C4-2B (cell line): Measurements from ENCODE around the gene DENND1A.

ENCODE experiments used
- H3K27ac ChIP-seq: fragments of 450-650 bp; 2 replicates; pipeline ENCODE4 v1.5.1; 2017
- ZFX ChIP-seq: fragments of 450-650 bp; IDR thresholded peaks from 2 replicates; pipeline ENCODE4 v1.6.1; 2017
- TF ChIP-seq, protein P1 (sequence below): fragments of 450-650 bp; conservative IDR thresholded peaks from 2 replicates; pipeline ENCODE4 v1.5.1; 2017; ENCODE audit warnings: mild to moderate bottlenecking

DENND1A gene

DNA sequence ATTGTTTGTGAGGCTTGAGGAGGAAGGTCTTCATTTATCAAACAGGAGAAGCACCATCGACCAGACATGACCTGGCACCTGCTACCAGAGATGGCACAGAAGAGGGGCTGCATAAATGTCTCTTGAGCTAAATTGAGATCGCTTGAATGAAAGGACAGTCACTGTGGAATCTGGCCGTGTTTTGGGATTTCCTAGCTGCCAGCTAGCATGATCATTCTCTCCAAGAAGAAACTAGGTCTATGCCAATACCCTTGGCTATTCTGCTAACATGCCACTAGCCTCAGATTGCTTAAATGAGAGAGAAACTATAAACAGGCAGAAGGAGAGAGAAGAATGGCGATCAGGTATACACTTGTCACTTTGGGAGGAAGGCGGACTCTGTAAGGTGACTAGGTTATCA, 324.6 kb downstream of the DENND1A start:
- TF ChIP-seq ZFX: no peak
- TF ChIP-seq, protein P1, sequence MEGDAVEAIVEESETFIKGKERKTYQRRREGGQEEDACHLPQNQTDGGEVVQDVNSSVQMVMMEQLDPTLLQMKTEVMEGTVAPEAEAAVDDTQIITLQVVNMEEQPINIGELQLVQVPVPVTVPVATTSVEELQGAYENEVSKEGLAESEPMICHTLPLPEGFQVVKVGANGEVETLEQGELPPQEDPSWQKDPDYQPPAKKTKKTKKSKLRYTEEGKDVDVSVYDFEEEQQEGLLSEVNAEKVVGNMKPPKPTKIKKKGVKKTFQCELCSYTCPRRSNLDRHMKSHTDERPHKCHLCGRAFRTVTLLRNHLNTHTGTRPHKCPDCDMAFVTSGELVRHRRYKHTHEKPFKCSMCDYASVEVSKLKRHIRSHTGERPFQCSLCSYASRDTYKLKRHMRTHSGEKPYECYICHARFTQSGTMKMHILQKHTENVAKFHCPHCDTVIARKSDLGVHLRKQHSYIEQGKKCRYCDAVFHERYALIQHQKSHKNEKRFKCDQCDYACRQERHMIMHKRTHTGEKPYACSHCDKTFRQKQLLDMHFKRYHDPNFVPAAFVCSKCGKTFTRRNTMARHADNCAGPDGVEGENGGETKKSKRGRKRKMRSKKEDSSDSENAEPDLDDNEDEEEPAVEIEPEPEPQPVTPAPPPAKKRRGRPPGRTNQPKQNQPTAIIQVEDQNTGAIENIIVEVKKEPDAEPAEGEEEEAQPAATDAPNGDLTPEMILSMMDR: no peak
- H3K27ac ChIP-seq: no peak overlapping the region

DNA sequence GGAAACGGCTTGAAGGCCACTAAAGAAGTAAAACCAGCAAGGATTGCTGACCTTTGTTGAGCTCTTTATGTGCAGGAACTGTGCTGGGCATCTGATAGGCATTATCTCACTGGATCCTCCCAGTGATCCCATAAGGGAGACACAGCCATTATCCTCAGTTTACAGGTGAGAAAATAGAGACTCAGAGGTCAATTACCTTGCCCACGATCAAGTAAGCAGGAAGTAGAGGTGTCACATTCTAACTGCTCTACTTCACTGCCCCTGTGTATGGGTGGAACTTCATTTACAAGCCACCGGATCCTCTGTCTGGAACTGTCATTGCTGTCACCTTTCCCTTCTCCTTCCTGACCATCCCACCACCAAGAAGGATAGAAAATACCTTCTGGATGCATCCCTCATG, 325.1 kb downstream of the DENND1A start:
- TF ChIP-seq, protein P1: no peak
- no peak for TF ChIP-seq ZFX
- H3K27ac ChIP-seq: no peak overlapping the region

DNA sequence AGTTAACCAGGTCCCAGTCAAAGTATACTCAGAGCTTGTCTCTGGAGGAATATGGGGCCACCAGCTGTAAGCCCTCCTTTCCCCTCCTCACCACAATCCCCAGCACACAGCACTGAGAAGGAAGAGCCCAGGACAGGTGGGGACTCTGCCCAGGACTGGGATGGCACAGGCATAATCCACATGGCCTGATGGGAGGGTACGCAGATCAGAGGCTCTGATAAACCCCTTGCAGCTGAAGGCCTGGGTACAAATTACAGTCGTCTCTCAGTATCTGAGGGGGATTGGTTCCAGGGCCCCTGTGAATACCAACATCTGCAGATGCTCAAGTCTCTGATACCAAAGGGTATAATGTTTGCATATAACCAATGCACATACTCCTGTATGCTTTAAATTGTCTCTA, 328.1 kb downstream of the DENND1A start:
- TF ChIP-seq, protein P1: no peak
- no peak for TF ChIP-seq ZFX
- H3K27ac ChIP-seq: no peak overlapping the region

DNA sequence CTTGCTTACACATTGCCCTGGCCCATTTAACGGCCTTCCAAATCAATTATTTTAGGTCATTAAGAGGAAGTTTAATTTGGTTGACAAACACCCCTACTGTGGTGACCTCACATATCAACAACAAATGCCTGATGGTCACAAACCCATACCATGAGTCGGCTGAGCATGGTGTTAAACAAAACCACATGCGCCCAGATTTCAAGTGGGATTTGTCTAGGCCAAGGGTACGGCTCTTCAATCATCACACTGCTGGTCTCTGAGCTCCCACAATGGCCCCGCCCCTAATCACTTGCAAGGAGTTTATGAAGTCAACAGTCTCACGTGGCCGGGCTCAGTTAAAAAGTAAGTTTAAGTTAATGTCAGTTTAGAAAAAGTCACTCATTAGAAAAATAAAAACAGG, 330.1 kb downstream of the DENND1A start:
- no peak overlapping the region for H3K27ac ChIP-seq
- no peak for TF ChIP-seq ZFX
- TF ChIP-seq, protein P1: no peak

DNA sequence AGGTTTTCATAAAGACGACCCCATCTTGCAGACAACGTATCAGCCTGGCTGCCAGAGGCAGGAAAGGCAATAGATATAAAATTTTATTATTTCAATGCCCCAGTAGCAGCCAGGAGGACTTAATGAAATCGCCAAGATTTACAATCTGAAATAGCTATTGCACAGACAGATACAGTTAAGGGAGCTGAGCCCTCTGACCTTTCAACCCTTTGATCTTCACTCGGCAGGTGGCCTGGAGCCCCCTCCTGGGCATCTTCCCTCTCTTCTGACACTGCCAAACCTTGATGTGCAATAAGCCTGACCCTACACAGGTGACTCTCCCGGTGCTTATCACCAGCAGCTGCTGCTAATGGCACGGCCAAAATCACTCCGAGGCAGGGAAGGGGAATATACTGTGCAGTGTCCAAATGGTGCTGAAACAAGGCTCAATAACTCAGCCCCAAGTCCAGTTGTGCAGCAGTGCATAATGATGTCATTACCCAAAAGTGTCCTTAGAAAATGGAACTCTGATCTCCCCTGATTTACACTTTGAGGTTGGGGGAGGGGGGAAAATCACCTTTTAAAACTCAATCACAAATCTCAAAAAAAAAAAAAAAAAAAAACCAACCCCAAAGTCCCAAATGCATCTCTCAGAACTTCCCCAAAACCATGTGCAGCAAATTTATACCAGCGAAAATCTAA, 331.9 kb downstream of the DENND1A start:
- H3K27ac ChIP-seq: no peak overlapping the region
- TF ChIP-seq ZFX: no peak
- TF ChIP-seq, protein P1: no peak

DNA sequence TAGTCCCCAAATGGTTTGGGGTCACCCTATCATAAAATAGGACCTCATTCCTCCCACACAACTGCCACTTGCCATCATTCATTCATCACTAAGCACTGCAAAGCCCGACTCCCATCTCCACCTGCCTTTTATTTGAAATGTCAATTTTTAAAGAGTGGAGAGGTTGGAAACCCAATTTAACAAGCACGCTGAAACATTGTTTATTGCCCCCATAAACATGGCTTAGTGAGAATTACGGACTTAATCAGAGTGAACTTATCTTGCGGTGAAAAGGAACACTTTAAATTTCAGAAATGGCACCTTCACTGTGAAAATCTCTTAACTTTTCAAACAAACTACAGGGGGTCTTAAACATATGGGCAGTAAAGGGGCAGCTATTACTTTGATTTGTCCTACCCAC, 332.9 kb downstream of the DENND1A start:
- no peak overlapping the region for H3K27ac ChIP-seq
- TF ChIP-seq, protein P1: no peak
- TF ChIP-seq ZFX: no peak

DNA sequence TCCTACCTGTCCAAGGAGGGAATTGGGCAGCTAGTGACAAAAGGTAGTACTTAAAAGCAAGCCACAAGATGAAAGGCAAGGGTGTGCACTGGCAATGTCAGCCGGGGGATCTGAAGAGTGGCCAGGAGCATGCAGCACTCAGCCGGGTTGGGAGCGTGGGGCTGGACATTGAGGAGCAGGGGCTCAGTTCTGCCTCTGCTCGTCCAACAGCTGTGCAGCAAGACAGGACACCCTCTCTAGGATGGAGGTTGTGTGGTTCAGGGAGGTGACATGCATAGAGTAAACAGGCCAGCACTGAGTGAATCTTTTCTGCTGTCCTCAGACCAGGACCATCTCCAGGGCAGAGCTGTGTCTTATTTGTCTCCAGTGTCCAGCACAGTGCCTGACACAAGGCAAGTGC, 338.6 kb downstream of the DENND1A start:
- TF ChIP-seq, protein P1: no peak
- no peak for TF ChIP-seq ZFX
- H3K27ac ChIP-seq: no peak overlapping the region
